Type B pancreatic cell (in vitro differentiated cells): ENCODE measurements around the gene SLC38A4. TPM values are rescaled to one million over a fixed set of nuclear protein-coding genes. Genes with fewer than 3 reads are reported as not detected.

Experiments
- DNase-seq: peaks from one replicate; pipeline ENCODE4 v3.0.0; 2021; ENCODE audit warnings: mixed read lengths; ENCODE audit not compliant: unreplicated experiment; ENCODE audit errors: extremely low spot score
- H3K27ac Mint-ChIP-seq: 2 replicates; pipeline ENCODE4 v1.8.0; 2021; ENCODE audit warnings: mild to moderate bottlenecking, mixed read lengths
- H3K27me3 Mint-ChIP-seq: 2 replicates; pipeline ENCODE4 v1.8.0; 2021; ENCODE audit warnings: mixed read lengths
- H3K36me3 Mint-ChIP-seq: 2 replicates; pipeline ENCODE4 v1.8.0; 2021; ENCODE audit warnings: mixed read lengths
- H3K4me1 Mint-ChIP-seq: one replicate; pipeline ENCODE4 v1.8.0; 2021; ENCODE audit warnings: mixed read lengths; ENCODE audit not compliant: unreplicated experiment
- H3K4me3 Mint-ChIP-seq: 2 replicates; pipeline ENCODE4 v1.8.0; 2021; ENCODE audit warnings: mild to moderate bottlenecking, mixed read lengths
- H3K9me3 Mint-ChIP-seq: 2 replicates; pipeline ENCODE4 v1.8.0; 2021; ENCODE audit warnings: mixed read lengths
- total RNA-seq: library from RNA; stranded (reverse); gene quantifications from 2 replicates; pipeline ENCODE4 v1.2.1, GENCODE V29; 2021; ENCODE audit warnings: low replicate concordance
- TF ChIP-seq, protein P1 (sequence below): fragments of 200-600 bp; sonication (generic); conservative IDR thresholded peaks from 2 replicates; pipeline ENCODE4 v1.5.0; 2021; ENCODE audit warnings: antibody characterized with exemption, mild to moderate bottlenecking

Gene SLC38A4
- total RNA-seq, 1 donor from 2014 or later: 11.8 TPM

DNA sequence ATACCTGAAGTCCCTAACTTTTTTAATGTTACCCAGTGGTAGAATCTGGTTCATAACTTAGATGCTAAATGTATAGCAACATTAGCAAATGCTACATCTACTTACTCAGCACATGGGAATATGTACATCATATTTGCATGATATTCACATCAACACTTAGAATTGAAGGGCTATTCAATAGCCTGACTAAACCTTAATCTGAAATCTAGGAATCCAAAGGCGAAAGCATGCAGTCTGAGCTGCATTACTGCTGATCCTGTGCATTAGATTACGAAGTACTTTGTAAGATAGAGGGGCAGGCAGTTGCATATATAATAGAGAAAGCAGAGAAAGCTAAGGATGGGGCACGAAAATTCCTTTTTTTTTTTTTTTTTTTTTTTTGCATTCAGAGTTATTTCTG, 40.4 kb downstream of the SLC38A4 start:
- H3K4me3 Mint-ChIP-seq: no peak overlapping the region
- TF ChIP-seq, protein P1, sequence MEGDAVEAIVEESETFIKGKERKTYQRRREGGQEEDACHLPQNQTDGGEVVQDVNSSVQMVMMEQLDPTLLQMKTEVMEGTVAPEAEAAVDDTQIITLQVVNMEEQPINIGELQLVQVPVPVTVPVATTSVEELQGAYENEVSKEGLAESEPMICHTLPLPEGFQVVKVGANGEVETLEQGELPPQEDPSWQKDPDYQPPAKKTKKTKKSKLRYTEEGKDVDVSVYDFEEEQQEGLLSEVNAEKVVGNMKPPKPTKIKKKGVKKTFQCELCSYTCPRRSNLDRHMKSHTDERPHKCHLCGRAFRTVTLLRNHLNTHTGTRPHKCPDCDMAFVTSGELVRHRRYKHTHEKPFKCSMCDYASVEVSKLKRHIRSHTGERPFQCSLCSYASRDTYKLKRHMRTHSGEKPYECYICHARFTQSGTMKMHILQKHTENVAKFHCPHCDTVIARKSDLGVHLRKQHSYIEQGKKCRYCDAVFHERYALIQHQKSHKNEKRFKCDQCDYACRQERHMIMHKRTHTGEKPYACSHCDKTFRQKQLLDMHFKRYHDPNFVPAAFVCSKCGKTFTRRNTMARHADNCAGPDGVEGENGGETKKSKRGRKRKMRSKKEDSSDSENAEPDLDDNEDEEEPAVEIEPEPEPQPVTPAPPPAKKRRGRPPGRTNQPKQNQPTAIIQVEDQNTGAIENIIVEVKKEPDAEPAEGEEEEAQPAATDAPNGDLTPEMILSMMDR: no peak
- peaks cover 10% of the 10 kb centered on the region for H3K4me1 Mint-ChIP-seq
- no peak for DNase-seq
- no peak overlapping the region for H3K27ac Mint-ChIP-seq
- no peaks in the 10 kb centered on the region for H3K27me3 Mint-ChIP-seq
- H3K36me3 Mint-ChIP-seq: no peaks in the 10 kb centered on the region
- no peaks in the 10 kb centered on the region for H3K9me3 Mint-ChIP-seq

DNA sequence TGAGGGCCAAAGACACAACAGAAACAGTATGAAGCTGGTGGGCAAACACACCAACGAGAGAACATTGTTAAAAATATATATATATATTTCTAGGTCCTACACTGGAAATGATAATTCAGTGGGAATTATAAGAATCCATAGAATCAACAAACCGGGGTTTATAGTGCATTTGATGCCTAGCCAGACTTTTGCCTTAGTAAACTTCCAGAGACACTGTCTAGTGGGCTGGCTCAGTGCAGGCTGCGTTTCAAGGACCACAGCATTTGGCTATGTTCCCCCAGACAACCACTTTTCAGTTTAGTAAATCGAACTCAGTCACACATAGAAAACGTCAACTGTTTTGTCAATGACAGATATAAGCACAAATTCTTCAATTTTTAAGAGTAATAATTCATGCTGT, 41.9 kb downstream of the SLC38A4 start:
- peaks cover 10% of the 10 kb centered on the region for H3K4me1 Mint-ChIP-seq
- TF ChIP-seq, protein P1: no peak
- H3K4me3 Mint-ChIP-seq: no peak overlapping the region
- H3K27me3 Mint-ChIP-seq: no peaks in the 10 kb centered on the region
- no peak for DNase-seq
- H3K36me3 Mint-ChIP-seq: no peaks in the 10 kb centered on the region
- H3K27ac Mint-ChIP-seq: no peak overlapping the region
- no peaks in the 10 kb centered on the region for H3K9me3 Mint-ChIP-seq

DNA sequence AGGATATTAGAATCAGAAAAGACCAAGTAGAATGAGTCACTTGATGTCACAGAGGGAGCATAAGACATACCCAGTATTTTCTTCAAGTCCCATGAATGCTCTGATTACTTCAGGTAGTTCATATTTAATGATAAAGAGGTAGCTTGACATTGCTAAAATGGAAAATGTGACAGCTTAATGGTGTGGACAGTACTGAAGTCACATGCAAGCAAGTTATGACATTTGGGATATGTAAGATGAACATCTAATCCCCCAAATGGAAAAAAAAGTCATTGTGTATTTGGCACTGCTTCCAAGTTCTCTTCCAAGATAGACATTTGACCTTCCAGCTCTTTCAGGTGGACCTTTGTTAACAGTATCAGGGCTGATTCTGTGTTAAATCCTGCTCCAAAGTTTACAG, 45.9 kb downstream of the SLC38A4 start:
- H3K36me3 Mint-ChIP-seq: no peaks in the 10 kb centered on the region
- peaks cover 1% of the 10 kb centered on the region for H3K4me1 Mint-ChIP-seq
- no peak overlapping the region for H3K27ac Mint-ChIP-seq
- no peaks in the 10 kb centered on the region for H3K27me3 Mint-ChIP-seq
- H3K4me3 Mint-ChIP-seq: no peak overlapping the region
- DNase-seq: no peak
- TF ChIP-seq, protein P1: no peak
- H3K9me3 Mint-ChIP-seq: no peaks in the 10 kb centered on the region

DNA sequence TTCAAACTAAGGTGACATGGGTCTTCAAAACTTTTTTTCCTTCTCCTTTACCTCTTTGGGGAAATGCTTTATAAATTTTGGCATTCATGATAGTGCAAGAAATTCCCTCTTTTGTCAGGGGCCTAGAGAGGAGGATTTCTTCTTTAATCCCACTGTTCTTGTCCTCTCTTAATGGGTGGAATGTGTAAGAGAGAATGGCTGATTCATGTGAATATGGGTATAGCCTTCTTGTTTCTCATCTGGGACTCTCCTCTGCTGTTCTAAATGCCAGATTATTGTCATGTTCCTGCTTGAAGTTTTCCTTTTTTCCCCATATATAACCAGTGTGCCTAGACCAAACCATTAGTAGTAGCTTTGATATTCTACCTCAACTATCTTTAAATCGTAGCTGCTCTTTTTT, 46.7 kb downstream of the SLC38A4 start:
- no peak overlapping the region for H3K4me3 Mint-ChIP-seq

DNA sequence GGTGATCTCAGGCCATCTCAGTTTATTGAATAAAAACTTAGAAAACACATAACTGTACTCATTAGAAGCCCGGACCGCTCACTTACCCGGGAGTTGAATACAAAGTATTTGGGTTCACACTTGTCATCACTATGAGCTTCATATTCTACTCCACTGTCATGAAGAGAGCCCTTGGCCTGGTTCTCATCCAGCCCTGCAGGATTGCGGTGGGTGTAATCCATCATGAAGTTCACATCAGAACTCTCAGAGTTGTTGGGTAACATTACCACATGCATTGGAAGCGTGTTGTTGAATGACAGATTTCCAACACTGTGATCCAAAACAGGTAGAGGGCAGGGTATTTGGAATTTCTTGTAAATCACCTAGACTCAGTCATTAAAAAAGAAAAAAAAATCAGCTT, 47.4 kb downstream of the SLC38A4 start:
- Mint-ChIP-seq H3K4me3 (no peak overlapping the region), H3K9me3 (no peaks in the 10 kb centered on the region), H3K27ac (no peak overlapping the region), H3K4me1 (peaks cover 15% of the 10 kb centered on the region), H3K27me3 (no peaks in the 10 kb centered on the region), H3K36me3 (no peaks in the 10 kb centered on the region)
- no peak for DNase-seq
- TF ChIP-seq, protein P1: no peak

More for the DNA sequence above, 46.7 kb downstream of the SLC38A4 start:
- H3K27ac Mint-ChIP-seq: no peak overlapping the region
- no peaks in the 10 kb centered on the region for H3K9me3 Mint-ChIP-seq
- no peaks in the 10 kb centered on the region for H3K27me3 Mint-ChIP-seq
- no peak for DNase-seq
- H3K4me1 Mint-ChIP-seq: peaks cover 9% of the 10 kb centered on the region
- TF ChIP-seq, protein P1: no peak
- no peaks in the 10 kb centered on the region for H3K36me3 Mint-ChIP-seq

DNA sequence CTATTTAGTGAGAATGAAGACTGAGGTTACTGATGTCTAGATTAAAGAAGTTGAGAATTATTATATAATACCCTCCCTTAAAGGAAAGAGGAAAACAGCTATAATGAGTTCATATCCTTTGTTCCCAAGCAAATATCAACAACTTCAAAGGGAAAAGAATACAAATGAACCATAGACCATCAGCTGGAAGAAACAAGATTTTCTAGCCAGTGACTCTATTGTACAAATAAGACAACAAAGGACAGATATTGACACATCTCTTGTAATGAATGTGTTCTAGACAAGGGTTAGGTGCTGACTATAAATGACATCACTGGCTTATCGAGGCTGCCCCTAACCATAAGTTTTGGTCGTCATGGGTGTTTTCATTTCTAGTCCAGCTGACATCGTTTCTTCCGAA, 48.2 kb downstream of the SLC38A4 start:
- H3K4me3 Mint-ChIP-seq: no peak overlapping the region
- H3K27me3 Mint-ChIP-seq: no peaks in the 10 kb centered on the region
- TF ChIP-seq, protein P1: no peak
- peaks cover 18% of the 10 kb centered on the region for H3K4me1 Mint-ChIP-seq
- no peak for DNase-seq
- no peaks in the 10 kb centered on the region for H3K36me3 Mint-ChIP-seq
- H3K9me3 Mint-ChIP-seq: no peaks in the 10 kb centered on the region
- H3K27ac Mint-ChIP-seq: no peak overlapping the region
